Measurements from ENCODE around the gene FGF21.
A peak's percentile ranks its signal among the peaks of the same experiment; 100 is the strongest.
"Not testable (repeated sequence)": the region's sequence is repeated elsewhere in the genome, so short reads cannot be mapped to it uniquely, and the experiment has no call there.

FGF21 gene

DNA sequence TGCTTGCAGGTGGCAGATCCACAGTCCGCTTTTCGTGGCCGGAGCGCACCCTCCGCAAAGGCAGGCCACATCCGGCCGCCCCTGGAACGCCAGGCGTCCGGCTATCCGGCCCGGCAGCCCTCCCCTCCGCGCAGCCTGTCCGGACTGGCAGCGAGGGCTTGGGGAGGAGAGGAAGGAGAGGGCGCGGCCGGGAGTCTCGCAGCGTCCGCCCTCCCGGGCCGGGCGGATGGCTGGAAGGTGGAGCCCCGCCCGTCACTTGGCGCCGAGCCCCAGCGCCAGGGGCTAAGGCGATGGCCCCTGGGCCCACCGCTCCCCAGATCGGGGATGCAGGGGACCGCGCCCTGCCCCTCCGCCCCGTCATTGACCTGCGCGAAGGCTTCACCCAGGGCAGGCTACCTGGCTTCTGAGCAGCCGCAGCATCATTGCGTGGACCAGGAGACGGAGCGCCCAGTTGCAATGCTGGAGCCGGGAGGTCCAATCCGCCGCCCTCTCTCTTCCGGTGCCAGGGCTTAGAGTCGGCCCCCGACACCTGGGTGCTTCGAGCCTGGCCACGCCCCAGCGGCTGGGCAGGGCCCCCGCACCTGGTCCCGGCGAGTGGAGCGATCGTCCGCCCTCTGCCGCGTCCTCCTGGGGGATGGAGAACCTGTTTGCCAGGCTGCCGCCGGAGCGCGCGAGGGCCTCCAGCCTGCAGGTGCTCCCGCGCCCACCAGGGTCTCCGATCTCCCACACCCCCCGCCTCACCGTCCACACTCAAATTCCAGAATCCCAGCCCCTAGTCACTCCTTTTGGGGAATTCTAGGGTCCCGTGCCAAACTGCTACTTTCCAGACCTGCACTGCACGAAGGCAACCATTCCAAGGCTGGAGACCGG, 2.6 kb upstream of the FGF21 start, which contains the start of gene FUT1:
FUT1 (minus strand) TSS at position 146 of the 870 bp plus-strand sequence. CDS start 1,360 bp downstream, outside the sequence.
- DNase-seq, result peak; percentile 12 to 51

GRCh38 chr19:48755787-48756186, 463 bp downstream of the FGF21 start:
- DNase-seq, result no peak

GRCh38 chr19:48756212-48756611, 888 bp downstream of the FGF21 start:
- no peak for DNase-seq

DNA sequence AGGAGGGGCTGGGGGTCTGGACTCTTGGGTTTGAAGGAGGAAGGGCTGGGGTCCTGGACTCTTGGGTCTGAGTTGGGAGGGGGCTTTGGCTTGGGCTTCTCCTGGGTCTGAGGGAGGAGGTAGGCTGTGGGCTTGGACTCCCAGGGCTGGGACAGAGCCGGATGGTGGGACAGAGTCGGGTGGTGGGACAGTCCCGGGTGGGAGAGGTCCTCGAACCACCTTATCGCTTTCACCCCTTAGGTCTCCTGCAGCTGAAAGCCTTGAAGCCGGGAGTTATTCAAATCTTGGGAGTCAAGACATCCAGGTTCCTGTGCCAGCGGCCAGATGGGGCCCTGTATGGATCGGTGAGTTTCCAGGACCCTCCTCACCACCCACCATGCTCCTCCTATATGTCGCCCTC, 1.4 kb downstream of the FGF21 start:
- DNase-seq, result no peak

- DNase-seq, result no peak
Measured at GRCh38 chr19:48757089-48757675, 1.9 kb downstream of the FGF21 start.

DNA sequence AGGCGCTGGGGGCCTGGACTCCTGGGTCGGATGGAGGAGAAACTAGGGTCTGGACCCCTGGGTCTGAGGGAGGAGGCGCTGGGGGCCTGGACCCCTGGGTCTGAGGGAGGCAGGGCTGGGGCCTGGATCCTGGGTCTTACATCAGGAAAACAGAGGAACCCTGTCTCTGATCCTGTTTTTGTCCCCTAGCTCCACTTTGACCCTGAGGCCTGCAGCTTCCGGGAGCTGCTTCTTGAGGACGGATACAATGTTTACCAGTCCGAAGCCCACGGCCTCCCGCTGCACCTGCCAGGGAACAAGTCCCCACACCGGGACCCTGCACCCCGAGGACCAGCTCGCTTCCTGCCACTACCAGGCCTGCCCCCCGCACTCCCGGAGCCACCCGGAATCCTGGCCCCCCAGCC, 2.4 kb downstream of the FGF21 start:
- DNase-seq, result no peak

DNA sequence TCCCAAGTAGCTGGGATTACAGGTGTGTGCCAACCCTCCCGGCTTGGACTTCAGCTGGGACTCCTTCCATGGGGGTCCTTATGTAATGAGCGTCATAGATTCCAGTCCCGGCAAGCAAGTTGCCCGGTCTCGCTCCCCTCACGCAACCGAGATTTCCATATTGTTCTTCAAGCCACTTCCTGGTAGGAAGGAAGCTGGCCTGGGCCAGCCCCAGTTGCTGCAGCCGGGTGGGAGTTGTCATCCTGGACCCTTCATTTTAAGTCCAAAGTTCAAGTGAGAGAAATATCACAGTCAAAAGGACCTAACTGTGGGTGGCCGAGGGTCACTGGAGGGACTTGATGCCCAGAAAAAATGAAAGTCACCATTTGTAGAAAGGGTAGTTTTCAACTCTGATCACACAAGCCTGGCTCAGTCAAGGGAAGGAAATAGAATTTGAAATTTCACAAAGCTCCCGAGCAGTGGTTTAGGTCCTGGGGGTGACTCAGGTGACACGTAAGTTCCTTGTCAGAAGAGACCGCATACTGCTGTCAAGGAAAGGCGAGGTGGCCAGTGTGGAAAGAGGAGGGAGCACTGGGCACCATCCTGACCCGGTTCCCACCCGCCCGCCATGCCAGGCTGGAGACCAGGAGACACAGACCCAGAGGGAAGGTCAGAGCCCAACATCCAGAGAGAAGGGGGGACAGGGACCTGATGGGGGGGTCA, 5.3 kb downstream of the FGF21 start:
- no peak for DNase-seq

GRCh38 chr19:48765816-48766215, 10.5 kb downstream of the FGF21 start:
- DNase-seq, result not testable (repeated sequence)

DNA sequence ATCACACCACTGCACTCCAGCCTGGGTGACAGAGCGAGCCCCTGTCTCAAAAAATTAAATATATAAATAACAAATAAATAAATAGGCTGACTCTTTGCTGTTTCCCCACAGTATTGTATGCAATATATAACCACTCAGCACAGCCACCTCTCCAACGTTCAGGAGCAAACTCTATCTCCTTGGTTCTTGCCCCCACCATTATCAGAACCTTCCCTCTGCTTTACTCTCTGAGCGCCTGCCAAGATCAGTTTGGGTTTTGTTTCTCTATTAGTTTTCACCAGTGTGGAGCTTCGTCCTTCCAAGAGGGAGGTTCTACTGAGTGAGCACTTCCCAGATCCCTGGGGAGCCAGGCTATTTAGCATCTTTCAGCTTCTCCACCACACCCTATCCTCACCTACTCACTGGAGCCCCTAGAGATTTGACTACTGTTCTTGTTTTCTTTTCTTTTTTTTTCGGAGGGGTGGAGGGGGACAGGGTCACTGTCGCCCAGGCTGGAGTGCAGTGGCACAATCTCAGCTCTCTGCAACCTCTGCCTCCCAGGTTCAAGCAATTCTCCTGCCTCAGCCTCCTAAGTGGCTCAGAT, 12.9 kb downstream of the FGF21 start:
- DNase-seq, result not testable (repeated sequence)

- DNase-seq, result no peak
Measured at GRCh38 chr19:48768994-48769713, 13.8 kb downstream of the FGF21 start.

DNA sequence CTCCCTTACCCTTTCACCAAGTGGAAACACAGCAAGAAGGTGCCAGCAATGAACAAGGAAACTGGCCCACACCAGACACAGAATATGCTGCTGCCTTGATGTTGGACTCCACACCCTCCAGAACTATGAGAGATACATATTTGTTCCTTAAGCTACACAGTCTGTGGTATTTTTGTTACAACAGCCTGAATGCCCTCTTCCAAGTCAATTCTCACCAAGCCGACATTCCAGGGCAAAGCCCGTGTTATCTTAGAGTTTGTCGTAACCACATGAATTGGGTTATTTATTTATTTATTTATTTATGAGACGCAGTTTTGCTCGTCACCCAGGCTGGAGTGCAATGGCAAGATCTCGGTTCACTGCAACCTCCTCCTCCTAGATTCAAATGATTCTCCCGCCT, 14.9 kb downstream of the FGF21 start:
- no peak for DNase-seq

GRCh38 chr19:48770734-48771472, 15.6 kb downstream of the FGF21 start:
- no peak for DNase-seq

DNA sequence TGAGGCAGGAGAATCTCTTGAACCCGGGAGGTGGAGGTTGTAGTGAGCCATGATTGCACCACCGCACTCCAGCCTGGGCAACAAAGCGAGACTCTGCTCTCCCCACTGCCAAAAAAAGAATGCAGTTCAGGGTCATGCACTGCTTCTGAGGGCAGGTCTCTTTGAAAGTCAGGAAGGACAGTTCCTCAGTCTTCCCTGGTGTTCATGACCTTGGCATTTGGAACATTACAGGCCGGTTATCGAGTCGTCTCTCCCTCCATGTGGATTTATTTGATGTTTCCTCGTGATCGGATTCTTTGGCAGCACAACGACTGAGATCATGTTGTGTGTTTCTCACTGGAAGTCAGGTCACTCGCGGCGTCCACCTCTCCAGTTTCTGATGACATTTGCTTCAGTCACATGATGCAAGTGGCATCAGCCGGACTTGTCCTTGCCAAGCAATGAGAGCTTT, 17.2 kb downstream of the FGF21 start:
- no peak for DNase-seq

GRCh38 chr19:48777139-48777538, 21.8 kb downstream of the FGF21 start:
- DNase-seq, result no peak

- no peak for DNase-seq
Measured at GRCh38 chr19:48777720-48778119, 22.4 kb downstream of the FGF21 start.

DNA sequence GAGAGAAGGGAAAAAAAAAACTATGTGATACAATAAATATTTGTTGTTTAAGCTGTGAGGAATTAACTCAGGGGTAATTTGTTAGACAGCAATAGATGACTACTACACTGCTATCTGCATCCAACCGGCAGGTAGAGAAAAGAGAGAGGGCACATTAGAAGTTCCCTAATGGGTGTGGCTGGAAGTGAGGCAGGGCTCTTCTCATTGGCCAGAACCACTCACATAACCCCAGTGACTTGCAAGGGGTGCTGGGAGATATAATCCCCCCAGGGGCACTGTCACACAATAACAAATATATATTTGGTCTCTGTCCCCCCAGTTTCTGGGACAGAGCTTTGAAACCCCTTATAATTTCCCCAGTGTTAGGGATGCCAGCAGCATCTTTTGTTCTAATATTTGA, 24.3 kb downstream of the FGF21 start:
- DNase-seq, result no peak

- DNase-seq, result peak; percentile 10 to 33
Measured at GRCh38 chr19:48780631-48781391, 25.5 kb downstream of the FGF21 start.

- DNase-seq, result no peak
Measured at GRCh38 chr19:48784527-48784926, 29.2 kb downstream of the FGF21 start.

DNA sequence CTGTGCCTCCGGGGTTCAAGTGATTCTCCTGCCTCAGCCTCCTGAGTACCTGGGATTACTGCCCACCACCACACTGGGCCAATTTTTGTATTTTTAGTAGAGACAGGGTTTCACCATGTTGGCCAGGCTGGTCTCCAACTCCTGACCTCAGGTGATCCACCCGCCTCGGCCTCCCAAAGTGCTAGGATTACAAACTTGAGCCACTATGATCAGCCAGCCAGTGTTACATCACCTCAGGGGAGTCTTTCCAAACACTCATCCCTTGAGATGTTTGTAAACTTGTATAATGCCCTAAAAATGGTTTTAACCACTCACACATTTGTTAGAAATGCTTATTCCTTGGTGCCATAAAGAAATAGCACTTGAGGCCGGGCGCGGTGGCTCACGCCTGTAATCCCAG, 31.1 kb downstream of the FGF21 start:
- not testable (repeated sequence) for DNase-seq

DNA sequence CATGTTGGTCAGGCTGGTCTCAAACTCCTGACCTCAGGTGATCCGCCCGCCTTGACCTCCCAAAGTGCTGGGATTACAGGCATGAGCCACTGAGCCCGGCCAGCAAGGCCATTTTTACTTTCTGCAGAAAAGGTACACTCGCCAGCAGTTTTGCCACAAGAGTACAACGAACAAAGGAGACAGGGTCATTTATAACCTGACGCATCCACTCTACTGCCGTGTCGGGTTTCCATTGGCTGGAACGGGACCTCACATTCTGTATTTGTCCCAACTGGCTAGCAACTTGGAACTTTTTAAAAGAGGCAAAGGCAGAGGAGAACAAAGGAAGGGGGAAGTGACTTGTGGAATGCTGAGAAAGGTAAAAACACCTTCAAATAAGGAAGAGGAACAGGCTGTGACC, 32.0 kb downstream of the FGF21 start:
- not testable (repeated sequence) for DNase-seq

- no peak for DNase-seq
Measured at GRCh38 chr19:48793271-48793670, 37.9 kb downstream of the FGF21 start.
